GM10847 (cell line): ENCODE measurements around the gene CAMTA1.

Source experiments
- POLR2A ChIP-seq: IDR thresholded peaks from 2 replicates; pipeline ENCODE4 v1.6.1; 2011; ENCODE audit not compliant: insufficient read length; ENCODE audit errors: extremely low read depth

The CAMTA1 gene

DNA sequence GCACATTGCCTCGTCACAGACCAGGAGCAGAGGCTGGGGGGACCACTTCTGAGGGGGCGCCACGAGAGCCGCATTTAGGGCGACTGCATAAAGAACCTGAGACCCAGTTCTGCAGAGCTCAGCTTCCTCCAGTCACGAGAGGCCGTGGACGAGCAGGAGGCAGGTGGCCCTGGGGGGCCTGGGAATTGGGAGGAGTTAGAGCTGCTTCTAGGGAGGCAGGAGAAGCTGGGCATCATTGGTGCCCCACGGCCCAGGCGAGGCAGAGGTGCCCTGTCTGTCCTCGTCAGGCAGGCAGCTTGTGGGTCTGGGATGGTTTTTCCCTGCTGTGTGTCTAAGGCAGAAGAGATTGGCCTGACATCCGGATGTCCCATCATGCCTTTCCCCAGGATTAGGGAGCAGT is 389.3 kb downstream of the CAMTA1 start:
- no peak for TF ChIP-seq POLR2A

DNA sequence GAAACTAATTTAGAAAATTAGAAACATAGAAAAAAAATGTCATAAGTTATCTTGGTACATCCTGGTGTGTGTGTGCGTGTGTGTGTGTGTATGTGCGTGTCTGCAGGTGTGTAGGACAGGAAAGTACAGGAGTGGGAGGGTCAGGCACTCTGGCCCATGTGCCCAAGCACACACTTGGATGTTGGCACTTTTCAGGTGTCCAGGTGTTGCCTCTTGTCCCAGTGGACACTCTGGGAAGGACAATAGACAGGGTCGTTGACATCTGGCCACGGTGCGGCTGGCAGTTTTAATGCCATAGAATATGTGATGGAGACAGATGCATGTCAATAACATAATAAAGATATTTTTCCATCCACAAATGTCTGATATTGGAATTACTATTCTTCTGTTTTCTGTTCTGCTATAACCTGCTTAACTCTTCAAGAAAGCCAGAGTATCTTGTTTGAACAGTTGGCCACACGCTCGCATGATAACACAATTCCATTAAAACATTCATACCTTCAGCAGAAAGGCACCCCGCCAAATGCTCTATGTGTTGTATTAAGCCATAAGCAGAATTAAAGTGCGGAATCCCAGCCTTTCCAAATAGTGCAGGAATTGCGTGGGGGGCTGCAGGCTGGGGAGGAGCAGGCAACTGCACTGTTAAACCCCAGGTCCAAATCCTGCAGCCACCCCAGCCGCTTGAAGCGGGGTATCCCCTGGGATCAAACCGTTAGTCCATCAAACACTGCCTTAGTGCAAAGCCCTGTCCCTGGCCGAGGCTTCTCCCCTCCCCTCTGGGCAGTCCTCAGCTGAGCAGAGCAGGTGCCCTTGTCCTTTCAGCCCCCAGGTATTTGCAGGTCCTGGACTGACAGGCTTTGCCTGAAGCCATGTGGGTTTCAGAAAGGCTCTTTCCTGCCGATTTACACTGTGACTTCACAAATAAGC is 390.0 kb downstream of the CAMTA1 start:
- no peak for TF ChIP-seq POLR2A

DNA sequence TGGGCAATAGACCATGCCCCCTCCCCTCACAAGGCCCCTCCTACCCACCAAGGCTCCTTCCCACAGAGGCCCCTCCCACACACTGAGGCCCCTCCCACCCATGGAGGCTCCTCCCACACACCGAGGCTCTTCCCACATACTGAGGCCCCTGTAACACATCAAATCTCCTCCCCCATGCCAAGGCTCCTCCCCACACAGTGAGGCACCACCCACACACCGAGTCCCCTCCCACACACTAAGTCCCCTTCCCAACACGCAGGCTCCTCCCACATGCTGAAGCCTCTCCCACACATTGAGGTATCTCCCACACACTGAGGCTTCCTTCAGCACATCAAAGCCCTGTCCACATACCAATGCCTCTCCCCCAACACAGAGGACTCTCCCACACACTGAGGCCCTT is 391.8 kb downstream of the CAMTA1 start:
- TF ChIP-seq POLR2A, result no peak

DNA sequence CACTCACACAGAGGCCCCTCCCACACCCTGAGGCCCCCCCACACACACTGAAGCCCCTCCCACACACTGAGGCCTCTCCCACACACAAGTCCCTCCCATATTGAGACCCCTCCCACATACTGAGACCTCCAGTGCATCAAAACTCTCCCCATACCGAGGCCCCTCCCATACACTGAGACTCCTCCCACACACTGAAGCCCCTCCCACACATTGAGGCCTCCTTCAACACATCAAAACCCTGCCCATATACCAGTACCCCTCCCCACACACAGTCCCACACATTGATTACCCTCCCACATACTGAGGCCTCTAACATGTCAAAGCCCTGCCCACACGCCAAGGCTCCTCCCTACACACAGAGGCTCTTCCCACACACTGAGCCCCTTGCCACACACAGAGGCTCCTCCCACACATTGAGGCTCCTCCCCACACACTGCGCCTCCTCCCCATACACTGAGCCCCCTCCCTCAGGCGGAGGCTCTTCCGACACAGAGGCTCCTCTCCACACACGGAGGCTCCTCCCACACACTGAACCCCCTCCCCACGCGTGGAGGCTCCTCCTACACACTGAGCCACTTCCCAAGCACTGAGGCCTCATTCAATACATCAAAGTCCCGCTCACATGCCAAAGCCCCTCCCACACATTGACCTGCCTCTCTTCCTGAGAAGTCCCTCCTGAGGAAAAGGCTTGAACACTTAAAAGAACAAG is 392.3 kb downstream of the CAMTA1 start:
- no peak for TF ChIP-seq POLR2A

DNA sequence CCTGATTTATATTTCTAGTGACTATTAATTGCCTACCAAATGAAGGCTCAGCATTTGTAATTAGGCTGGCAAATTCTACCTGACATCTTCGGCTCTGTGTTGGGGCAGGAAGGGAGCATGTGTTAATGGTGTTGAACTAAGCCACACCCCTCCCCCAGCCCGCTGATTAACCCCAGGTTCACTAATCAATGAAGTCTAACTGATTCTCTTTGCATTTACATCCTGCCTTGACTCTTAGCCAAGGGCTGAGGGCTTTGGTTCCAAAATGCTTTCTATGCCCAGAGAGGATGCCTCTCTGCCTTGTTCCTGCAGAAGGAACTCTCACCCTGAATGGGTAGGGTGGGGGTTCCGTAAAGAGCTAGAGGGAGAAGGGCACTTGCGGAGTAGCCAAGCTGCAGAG is 393.1 kb downstream of the CAMTA1 start:
- no peak for TF ChIP-seq POLR2A

DNA sequence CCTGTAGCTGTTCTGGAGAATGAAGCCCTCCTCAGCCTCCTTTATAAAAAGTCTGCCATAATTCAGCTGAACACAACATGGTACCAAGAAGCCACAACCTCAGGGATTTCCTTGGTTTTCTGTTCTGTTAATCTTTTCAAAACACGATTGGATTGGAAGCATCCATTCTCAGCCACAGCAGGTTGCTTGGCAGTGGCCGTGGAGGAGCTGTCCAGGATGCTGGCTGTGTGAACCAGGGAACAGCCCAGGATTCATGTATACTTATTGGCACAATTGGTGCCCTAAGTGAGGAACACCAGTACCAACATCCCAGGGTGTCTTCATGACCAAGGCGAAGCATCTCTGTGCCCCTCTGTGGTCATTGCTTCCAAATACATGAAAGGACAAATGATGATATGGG is 393.5 kb downstream of the CAMTA1 start:
- TF ChIP-seq POLR2A, result no peak

DNA sequence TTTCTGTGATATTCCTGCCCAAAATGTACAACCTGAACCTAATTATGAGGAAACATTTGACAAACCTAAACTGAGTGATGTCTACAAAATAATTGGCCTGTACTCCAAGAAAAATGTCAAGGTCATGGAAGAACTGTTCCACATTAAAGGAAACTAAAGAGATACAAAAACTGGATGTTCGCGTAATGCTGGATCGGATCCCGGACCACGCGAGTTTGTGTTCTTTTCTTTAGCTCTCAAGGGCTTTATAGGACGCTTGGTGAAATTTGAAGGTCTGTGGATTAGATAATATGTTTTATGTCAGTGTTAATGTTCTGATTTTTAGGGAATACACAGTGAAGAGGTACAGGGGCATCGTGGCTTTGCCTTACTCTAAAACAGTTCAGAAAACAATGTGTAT is 400.5 kb downstream of the CAMTA1 start:
- no peak for TF ChIP-seq POLR2A

DNA sequence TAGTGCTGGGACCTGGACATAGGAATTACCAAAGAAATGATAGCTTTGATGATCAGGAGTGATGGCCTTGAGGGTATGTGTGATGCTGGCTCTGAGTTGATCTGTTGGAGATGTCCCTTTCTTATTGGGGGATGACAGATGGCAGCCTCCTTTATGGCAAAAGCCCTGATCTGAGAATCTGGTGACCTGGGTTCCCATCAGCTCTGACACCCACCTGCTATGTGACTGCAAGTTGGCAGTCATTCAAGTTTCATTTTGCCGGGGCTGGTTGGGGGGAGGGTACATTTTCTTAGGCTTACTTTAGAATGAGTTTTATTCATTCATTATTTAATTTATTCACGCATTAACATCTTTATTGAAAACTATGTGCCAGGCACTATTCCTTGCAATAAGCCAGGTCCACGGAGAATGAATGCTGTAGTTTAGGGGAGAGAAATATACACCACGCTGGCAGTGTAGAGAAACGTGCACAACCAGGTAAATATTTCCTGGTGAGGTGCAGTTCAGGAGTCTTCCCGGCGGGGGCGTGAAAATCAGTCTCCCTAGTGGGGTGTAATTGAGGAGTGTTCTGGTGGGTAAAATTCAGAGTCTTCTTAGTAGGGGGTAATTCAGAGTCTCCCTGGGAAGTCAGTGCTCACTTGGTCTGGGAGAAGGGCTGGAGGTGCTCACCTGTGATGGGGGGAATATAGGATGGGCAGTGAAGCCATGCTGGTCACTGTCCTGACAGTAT is 401.3 kb downstream of the CAMTA1 start:
- TF ChIP-seq POLR2A, result no peak

DNA sequence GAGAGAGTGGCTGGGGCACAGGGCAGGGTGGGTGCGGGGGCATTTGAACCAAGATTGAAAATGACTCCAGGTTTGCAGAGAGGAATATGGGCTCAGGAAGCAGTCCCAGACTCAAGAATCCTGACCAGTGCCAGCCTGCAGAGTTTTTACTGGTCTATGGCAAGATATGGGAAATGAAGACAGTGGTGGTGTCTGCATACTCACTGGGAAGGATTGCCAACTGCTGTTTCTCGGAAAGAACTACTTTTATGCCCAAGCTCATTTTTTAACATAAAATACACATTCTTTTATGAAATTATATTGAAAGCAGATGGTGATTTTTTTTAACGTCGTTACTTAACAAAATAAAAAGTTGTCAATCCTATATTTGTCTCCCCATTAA is 401.8 kb downstream of the CAMTA1 start:
- TF ChIP-seq POLR2A, result no peak

DNA sequence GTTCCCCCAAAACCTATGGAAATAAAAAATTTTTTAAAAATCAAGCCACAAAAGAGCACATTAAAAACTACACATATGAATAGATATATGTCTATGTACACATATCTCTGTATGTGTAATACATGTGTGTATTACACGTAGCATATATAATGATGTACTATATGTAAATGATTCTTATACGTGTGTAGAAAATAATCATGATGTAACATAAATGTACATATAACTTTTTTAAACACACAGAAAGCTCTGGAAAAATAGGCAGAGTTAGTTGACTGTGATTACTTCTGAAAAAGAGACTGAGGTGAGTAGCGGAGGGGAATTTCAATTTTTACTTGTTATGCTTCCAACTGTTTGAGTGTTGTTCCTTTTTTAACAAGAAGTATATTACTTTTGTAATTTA is 405.0 kb downstream of the CAMTA1 start:
- no peak for TF ChIP-seq POLR2A

- no peak for TF ChIP-seq POLR2A
Measured at GRCh38 chr1:7192453-7192852, 407.2 kb downstream of the CAMTA1 start.

DNA sequence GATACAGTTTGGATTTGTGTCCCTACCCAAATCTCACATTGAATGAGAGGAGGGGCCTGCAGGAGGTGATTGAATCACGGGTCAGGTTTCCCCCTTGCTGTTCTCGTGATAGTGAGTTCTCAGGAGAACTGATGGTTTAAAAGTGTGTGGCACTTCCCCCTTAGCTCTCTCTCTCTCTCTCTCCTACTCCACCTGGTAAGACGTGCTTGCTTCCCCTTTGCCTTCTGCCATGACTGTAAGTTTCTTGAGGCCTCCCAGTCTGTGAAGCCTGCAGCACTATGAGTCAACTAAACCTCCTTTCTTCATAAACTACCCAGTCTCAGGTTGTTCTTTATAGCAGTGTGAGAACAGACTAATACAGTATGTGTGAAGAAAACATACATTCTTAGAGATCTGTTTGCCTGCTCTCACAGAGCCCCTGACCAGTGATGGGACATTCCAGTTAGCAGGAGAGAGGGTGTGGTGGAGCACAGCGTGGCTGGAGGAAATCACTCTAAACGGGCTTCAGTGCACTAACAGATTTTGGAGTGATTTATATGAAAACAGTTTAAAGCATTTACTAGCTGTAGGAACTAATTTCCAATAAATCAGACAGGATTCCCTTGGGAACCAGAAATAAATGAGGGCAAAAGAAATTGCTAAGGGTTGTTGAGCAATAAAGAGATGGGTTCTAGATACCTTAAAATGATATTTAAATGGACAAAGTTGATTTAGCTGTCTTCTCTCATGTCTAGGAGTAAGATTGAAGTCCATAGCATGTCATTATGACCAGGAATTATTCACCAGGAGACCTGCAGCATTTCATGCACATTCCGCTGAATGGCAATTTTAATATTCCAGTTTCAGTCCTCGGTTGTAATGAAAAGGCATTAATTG is 411.0 kb downstream of the CAMTA1 start:
- TF ChIP-seq POLR2A, result no peak

GRCh38 chr1:7198664-7199063 is 413.4 kb downstream of the CAMTA1 start:
- TF ChIP-seq POLR2A, result no peak

- no peak for TF ChIP-seq POLR2A
Measured at GRCh38 chr1:7199077-7199779, 414.0 kb downstream of the CAMTA1 start.

DNA sequence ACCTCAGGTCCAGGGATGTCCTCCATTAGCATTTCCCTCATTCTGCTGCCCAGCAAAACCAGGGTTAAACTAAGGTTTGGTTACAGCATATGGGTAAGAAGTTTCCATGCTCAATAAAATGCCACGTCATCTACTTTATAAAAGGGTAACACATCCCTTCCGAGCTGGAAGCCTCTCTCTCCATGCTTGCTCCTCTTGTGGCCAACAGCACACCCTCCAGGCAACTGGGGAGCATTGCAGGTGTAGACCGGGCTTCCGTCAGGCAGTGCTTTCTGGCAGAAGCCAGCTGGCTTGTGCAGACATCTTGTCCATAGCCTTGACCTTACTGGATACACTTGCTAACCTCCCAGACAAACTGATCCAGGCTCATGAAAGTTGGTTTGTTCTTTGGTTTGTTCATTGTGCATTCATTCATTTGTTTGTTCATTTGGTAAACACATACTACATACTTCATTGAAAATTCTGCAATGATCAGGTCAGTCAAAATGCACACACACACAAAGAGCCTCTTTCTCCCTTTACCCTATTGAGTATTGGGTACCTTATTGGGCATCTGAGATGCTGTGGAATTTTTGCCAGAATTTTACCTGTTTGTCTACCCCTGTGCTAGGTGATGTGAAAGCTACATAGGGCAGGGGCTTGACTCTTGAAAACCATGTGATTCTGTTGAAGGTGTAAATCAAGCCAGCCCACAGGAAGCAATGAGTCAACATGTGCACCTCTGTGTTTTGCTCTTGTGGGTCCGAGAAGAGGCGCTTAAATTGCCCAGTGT is 422.8 kb downstream of the CAMTA1 start:
- TF ChIP-seq POLR2A, result no peak
